ENCODE measurements around the gene GNG12.

GNG12 gene

GRCh38 chr1:67773462-67773861 lies 59.8 kb downstream of the GNG12 start:
- Histone ChIP-seq H3K9me3 (replicated peaks in 1 of 11) (no peaks in the 10 kb centered on the region), H3K4me3 (no peak overlapping the region), H3K9ac (no peak overlapping the region), H3K36me3 (peaks cover 0 to 17% (median 0%) of the 10 kb centered on the region in 11 experiments; a peak in 4 of 22 replicates), H3K4me2 (no peak overlapping the region), H3K4me1 (no peaks in the 10 kb centered on the region), H4K20me1 (0 out of 22 replicates have a peak, but pooled peaks cover 0 to 9% (median 0%) of the 10 kb centered on the region in 11 experiments), H3K27me3 (no peaks in the 10 kb centered on the region), H3K27ac (no peak overlapping the region)
- TF ChIP-seq Cebpa-rat (IDR thresholded peaks at IDR 0.05): no peak

DNA sequence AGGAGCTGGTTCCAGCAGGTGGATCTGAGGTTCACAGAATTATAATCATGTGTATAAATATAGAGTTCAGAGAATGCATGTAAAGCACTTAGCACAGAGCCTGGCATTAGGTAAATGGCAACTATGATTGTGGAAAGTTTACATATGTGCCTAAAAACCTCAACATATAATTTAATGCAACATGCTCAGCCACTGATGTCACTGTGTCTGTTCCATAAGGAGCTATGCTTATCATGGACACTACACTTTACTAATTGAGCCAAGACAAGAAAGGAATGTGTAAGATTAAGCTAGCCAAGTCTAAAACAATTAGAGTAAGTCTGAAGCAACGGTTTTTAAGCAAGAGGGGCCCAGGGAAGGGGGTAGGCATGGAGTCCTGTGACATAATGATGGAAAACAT lies 61.5 kb downstream of the GNG12 start:
- Histone ChIP-seq H3K9me3 (replicated peaks in 1 of 11) (no peaks in the 10 kb centered on the region), H3K9ac (no peak overlapping the region), H3K36me3 (peaks cover 0 to 15% (median 0%) of the 10 kb centered on the region in 11 experiments; a peak in 4 of 22 replicates), H3K4me2 (no peak overlapping the region), H3K27ac (no peak overlapping the region), H4K20me1 (peaks cover 0 to 14% (median 0%) of the 10 kb centered on the region in 11 experiments; a peak in 1 of 22 replicates), H3K4me3 (no peak overlapping the region), H3K4me1 (peaks cover 0 to 4% (median 2%) of the 10 kb centered on the region in 10 experiments; a peak in 17 of 20 replicates), H3K27me3 (no peaks in the 10 kb centered on the region)
- no peak for TF ChIP-seq Cebpa-rat (IDR thresholded peaks at IDR 0.05)

- no peak for TF ChIP-seq Cebpa-rat (IDR thresholded peaks at IDR 0.05)
- Histone ChIP-seq H3K9me3 (replicated peaks in 1 of 11) (no peaks in the 10 kb centered on the region), H3K36me3 (peaks cover 0 to 9% (median 0%) of the 10 kb centered on the region in 11 experiments; a peak in 4 of 22 replicates), H3K27ac (no peak overlapping the region), H3K27me3 (no peaks in the 10 kb centered on the region), H3K4me1 (peaks cover 5 to 10% (median 8%) of the 10 kb centered on the region in 10 experiments; a peak in 18 of 20 replicates), H3K4me2 (no peak overlapping the region), H4K20me1 (peaks cover 0 to 16% (median 0%) of the 10 kb centered on the region in 11 experiments; a peak in 1 of 22 replicates), H3K9ac (no peak overlapping the region), H3K4me3 (no peak overlapping the region)
These were observed 62.1 kb downstream of the GNG12 start for GRCh38 chr1:67771152-67771551.

- no peak overlapping the region for H3K4me3 ChIP-seq
- no peak overlapping the region for H3K27ac ChIP-seq
- H3K9me3 ChIP-seq (replicated peaks in 1 of 11): no peaks in the 10 kb centered on the region
- H4K20me1 ChIP-seq: peaks cover 0 to 16% (median 0%) of the 10 kb centered on the region in 11 experiments; a peak in 1 of 22 replicates
- no peak overlapping the region for H3K9ac ChIP-seq
- no peak for TF ChIP-seq Cebpa-rat (IDR thresholded peaks at IDR 0.05)
- peaks cover 5 to 10% (median 8%) of the 10 kb centered on the region in 10 experiments; a peak in 18 of 20 replicates for H3K4me1 ChIP-seq
- H3K36me3 ChIP-seq: peaks cover 0 to 5% (median 0%) of the 10 kb centered on the region in 11 experiments; a peak in 2 of 22 replicates
- no peaks in the 10 kb centered on the region for H3K27me3 ChIP-seq
- no peak overlapping the region for H3K4me2 ChIP-seq
These were observed 63.5 kb downstream of the GNG12 start for GRCh38 chr1:67769633-67770256.

DNA sequence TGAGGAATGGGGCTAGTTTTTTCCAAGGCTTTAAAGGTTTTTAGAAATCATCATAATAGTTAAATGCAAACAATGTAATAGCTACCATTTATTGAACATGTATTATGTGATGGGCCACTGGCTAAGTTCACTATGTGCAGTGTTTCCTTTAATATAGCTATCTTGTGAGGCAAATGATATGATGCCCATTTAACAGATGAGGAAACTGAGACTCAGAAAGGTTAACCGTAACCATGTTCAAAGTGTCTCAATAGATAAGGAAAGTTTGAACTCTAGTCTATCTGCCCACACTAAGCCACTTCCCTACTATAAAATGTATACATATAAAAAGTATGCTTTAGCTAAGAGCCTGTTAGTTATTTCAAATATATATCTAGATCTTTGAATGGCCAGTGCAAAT lies 64.8 kb downstream of the GNG12 start:
- H3K9ac ChIP-seq: no peak overlapping the region
- H3K36me3 ChIP-seq: 0 out of 22 replicates have a peak, but pooled peaks cover 0 to 5% (median 0%) of the 10 kb centered on the region in 11 experiments
- H3K27ac ChIP-seq: no peak overlapping the region
- H3K4me2 ChIP-seq: no peak overlapping the region
- peaks cover 0 to 16% (median 0%) of the 10 kb centered on the region in 11 experiments; a peak in 1 of 22 replicates for H4K20me1 ChIP-seq
- peaks cover 5 to 10% (median 8%) of the 10 kb centered on the region in 10 experiments; a peak in 18 of 20 replicates for H3K4me1 ChIP-seq
- TF ChIP-seq Cebpa-rat (IDR thresholded peaks at IDR 0.05): no peak
- no peaks in the 10 kb centered on the region for H3K27me3 ChIP-seq
- no peaks in the 10 kb centered on the region for H3K9me3 ChIP-seq (replicated peaks in 1 of 11)
- no peak overlapping the region for H3K4me3 ChIP-seq

DNA sequence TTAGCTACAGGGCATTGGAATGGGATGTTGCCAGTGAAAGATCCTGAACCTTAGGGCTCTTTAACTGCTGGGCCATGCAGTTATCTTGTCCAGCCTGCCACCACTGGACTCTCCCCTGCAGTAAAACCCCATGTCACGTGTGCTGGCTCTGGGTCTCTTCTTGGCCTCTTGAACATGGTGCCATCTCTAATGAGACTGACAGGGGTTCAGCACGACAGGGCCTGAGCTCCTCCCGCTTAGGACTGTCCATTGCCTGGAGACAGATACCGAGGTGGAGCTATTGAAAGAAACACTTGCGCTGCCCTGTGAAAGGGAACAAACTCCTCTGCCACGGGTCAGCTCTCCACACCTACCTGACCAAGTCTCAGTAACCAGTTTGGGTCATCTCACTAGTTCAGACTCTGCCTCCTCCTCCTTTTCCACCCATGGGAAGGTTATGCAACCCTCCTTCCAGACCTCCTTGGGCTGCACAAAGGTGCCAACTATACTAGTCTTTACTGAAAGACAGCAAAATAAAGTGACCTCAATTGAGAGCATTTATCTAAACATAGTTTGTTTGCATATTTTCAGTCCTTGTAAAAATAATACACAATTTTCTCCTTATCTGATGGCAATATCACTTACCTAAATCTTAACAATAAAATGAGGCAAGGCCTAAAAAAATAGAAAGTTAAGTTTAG lies 66.0 kb downstream of the GNG12 start:
- Histone ChIP-seq H3K27me3 (no peaks in the 10 kb centered on the region), H3K4me1 (peaks cover 5 to 10% (median 8%) of the 10 kb centered on the region in 10 experiments; a peak in 18 of 20 replicates), H3K36me3 (0 out of 22 replicates have a peak, but pooled peaks cover 0 to 5% (median 0%) of the 10 kb centered on the region in 11 experiments), H4K20me1 (peaks cover 0 to 16% (median 0%) of the 10 kb centered on the region in 11 experiments; a peak in 1 of 22 replicates), H3K9ac (0 out of 22 replicates have a peak overlapping the region, but pooled peaks of 1 of the 11 experiments have one; percentile 40), H3K27ac (no peak overlapping the region), H3K9me3 (replicated peaks in 1 of 11) (no peaks in the 10 kb centered on the region), H3K4me2 (peak overlapping the region in 6 of 11 experiments; percentile 66 to 82 (median 74); a peak in 8 of 22 replicates), H3K4me3 (no peak overlapping the region)
- no peak for TF ChIP-seq Cebpa-rat (IDR thresholded peaks at IDR 0.05)

DNA sequence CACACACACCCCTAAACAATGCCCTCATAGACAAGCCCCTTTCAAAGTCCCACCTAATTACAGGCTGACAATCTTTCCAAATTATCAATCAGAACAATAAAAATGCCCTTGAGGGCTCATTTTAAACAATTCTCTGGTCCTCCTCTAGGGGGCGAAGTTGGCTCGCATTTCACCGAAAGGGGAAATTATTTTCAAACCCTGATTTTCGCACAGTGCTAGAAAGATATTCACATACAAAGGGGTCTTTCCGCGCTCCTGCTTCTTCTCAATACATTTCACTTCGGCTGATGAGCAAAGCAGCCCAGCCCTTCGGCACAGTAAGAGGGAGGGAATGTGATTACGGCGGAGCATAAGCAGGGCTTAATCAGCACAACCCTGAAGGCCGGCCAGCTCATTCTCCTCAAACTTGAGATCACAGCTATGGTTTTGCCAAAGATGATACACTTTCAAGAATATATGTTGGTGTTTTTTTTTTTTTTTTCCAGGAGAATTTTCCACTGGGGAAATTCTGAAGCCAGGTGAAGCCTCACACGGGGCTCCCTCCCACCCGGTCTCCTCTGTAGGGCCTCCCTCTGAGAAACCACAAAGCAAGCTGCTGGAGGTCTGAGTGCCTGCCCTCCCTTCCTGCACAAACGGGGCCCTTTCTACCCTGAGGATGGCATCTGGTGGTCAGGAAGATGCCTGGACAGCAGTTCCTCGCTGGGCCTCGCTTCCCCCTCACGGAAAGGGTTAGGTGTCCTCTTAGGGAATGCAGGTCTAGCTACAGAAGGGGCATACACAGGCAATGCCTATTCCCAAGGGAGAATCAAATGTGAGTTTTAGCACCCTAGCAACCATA lies 66.9 kb downstream of the GNG12 start:
- 0 out of 22 replicates have a peak, but pooled peaks cover 0 to 1% (median 0%) of the 10 kb centered on the region in 11 experiments for H3K36me3 ChIP-seq
- H3K9ac ChIP-seq: peak overlapping the region in 8 of 11 experiments; percentile 9 to 54 (median 37); a peak in 12 of 22 replicates
- H4K20me1 ChIP-seq: peaks cover 0 to 25% (median 0%) of the 10 kb centered on the region in 11 experiments; a peak in 3 of 22 replicates
- no peak for TF ChIP-seq Cebpa-rat (IDR thresholded peaks at IDR 0.05)
- H3K27ac ChIP-seq: no peak overlapping the region
- no peaks in the 10 kb centered on the region for H3K27me3 ChIP-seq
- peak overlapping the region; percentile 62 to 82 (median 73) for H3K4me2 ChIP-seq
- peaks cover 5 to 10% (median 8%) of the 10 kb centered on the region in 10 experiments; a peak in 18 of 20 replicates for H3K4me1 ChIP-seq
- peak overlapping the region in 3 of 10 experiments; percentile 32 to 49 (median 43); a peak in 6 of 20 replicates for H3K4me3 ChIP-seq
- no peaks in the 10 kb centered on the region for H3K9me3 ChIP-seq (replicated peaks in 1 of 11)

- Histone ChIP-seq H3K4me3 (no peak overlapping the region), H3K27me3 (no peaks in the 10 kb centered on the region), H3K27ac (no peak overlapping the region), H3K9ac (no peak overlapping the region), H3K4me2 (no peak overlapping the region), H4K20me1 (peaks cover 0 to 24% (median 0%) of the 10 kb centered on the region in 11 experiments; a peak in 3 of 22 replicates), H3K9me3 (replicated peaks in 1 of 11) (no peaks in the 10 kb centered on the region), H3K4me1 (peaks cover 5 to 10% (median 8%) of the 10 kb centered on the region in 10 experiments; a peak in 18 of 20 replicates), H3K36me3 (no peaks in the 10 kb centered on the region)
- TF ChIP-seq Cebpa-rat (IDR thresholded peaks at IDR 0.05): no peak
These were observed 68.6 kb downstream of the GNG12 start for GRCh38 chr1:67764633-67765032.
